Stimulated activated CD8-positive, alpha-beta memory T cell treated with anti-CD3 and anti-CD28 coated beads, Interleukin-4, amount 100 ng/mL, for 4 hours (primary cell): ENCODE results near the gene ULBP2.
"Not testable (repeated sequence)": the region's sequence is repeated elsewhere in the genome, so short reads cannot be mapped to it uniquely, and the experiment has no call there.

ENCODE experiments used
- DNase-seq, 2 donors: peaks; one replicate each; pipeline ENCODE4 v3.0.0-alpha.2; 2020; ENCODE audit warnings: low read depth in 2 of 2, low spot score in 1 of 2

Gene ULBP2

GRCh38 chr6:149966319-149966718, 24.5 kb downstream of the ULBP2 start:
- not testable (repeated sequence) for DNase-seq

DNA sequence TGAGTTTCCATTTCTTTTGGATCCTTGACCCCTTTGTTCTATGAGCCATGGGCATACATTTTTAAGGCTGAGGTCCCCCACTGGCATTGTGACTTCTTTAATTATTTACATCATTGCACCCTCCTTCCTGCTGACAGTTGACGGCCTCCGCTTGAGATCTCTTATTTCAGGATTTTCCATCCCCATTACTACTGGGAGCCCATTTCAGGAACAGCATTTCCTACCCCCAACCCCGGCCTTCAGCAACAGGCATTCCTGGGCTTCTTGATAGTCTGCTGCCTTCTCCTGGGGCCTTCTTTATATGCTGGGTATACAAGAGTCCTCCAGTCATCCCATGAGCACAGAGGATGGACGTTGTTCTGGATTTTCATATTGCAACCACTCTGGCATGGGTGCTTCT, 25.8 kb downstream of the ULBP2 start:
- no peak for DNase-seq

DNA sequence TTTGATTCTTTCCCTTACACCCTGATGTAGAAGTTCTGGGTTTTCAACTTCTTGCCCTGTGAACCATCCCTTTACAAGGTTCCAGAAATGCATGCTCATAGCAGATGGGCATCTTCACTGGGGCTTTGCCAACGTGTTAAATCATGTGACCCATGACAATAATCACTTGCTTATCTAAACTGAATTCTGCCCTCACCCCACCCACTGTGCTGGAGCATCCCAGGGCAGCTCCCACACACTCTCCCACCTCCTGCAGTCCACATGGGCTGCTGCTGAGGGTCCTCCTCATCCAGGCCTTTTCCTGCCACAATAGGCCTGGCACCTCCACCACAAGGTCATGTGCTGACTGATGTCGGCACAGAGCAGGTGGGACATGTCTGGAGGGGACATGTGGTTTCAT, 26.2 kb downstream of the ULBP2 start:
- DNase-seq: not testable (repeated sequence)

DNA sequence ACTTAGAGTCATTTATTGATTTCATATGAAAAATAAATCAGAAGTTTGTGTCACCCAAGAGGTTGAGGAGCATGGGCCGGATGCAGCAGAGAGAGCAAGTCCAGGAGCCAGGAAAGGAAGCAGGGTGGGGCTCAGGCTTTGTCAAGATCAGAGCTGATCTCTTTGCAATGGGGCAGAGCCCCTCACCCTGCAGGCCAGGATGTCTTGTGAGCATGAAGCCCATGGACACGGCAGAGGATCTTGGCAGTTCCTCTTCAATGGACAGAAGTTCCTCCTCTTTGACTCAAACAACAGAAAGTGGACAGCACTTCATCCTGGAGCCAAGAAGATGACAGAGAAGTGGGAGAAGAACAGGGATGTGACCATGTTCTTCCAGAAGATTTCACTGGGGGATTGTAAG, 27.1 kb downstream of the ULBP2 start:
- DNase-seq: not testable (repeated sequence)

- no peak for DNase-seq
These were observed 27.8 kb downstream of the ULBP2 start for GRCh38 chr6:149969635-149970034.

DNA sequence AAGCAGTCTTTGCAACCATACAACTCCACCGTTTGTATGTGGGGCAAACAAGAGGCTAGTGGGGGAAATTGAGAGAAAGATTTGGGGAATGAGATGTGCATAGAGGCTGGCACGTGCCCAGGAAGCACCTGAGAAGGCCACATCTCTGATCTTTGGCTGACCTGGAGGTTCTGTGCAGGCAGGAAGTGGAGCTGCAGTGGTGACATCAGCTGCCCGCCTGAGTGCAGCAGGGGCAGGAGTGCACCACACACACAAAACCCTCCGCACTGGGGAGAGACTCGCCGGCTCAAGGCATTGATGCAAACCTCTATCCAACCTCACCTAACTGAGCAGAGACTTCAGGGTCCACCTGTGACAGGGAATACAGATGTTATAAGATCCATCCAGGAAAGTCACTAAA, 32.6 kb downstream of the ULBP2 start:
- DNase-seq: not testable (repeated sequence)

- no peak for DNase-seq
These were observed 33.0 kb downstream of the ULBP2 start for GRCh38 chr6:149974825-149975224.

- DNase-seq: no peak
These were observed 33.6 kb downstream of the ULBP2 start for GRCh38 chr6:149975400-149975799.

DNA sequence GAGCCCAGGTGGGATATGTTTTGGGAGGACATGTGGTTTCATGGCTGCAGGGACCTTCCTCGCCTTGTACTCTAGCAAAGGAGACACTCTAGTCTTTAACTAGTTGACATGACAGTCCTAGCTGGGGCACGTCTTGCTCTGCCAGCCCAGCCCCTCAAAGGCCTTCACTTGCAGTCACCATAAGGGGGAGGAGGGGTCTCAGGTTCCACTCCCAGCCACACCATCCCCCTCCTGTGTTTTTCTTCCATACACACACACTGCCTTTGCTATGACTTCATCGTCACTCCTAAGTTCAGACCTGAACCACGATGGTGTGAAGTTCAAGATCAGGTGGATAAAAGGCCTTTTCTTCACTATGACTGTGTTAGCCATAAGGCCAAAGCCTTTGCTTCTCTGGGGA, 35.4 kb downstream of the ULBP2 start:
- DNase-seq: no peak

- DNase-seq: no peak
These were observed 36.8 kb downstream of the ULBP2 start for GRCh38 chr6:149978610-149979009.

DNA sequence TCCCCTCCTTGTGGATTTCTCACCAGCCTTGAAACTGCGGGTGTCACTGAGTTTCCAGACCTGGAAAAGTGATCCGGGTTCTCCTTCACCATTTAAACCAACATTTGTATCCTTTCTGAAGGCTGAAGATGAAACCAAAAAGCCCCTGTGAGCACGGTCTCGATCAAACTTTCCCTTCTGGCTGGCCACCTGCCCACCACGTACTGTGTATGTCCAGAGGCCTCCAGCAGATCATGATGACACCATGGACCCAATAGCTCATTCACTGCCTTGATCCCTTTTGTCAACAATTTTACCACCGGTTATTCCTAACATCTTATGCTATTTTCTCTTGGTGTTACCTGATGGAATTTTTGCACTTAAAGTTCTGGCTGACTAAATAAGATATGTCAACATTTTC, 37.5 kb downstream of the ULBP2 start:
- DNase-seq: no peak

DNA sequence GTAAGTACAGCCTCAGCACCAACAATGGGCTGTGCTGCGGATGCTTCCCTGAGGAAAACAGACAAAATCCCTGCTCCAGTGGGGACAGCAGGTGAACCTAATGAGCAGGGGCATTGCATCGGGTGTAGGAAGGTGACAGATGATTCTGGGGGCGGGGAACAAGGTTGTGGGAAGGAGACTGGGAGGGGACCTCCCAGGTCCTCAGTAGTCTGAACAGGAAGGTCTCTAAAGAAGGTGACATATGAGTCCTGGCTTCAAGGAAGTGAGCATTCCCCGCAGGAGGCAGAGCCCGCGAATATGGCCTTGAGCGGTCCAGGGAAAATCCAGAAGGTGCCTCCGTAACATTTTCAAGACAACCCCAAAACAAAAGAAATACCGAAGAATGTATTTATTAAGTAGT, 41.3 kb downstream of the ULBP2 start:
- DNase-seq: no peak

DNA sequence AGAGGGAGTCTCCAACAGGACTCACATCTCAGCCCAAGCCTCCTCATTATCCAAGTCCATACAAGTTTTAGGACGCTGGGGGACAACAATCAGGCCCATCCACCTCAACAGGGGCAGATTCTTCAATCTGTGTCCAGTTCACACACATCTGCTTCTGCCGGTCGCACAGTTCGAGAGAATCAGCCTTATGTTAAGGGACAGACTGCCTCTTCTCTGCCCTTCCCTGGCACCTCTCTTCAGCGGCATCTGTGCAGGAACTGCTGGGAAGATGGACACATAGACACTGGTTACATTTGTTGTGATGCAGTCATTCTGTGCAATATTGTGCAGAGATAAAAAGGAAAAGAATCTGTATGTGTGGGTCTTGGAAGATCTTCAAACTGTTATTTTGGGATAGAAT, 43.0 kb downstream of the ULBP2 start:
- DNase-seq: no peak

GRCh38 chr6:149985481-149985937, 43.7 kb downstream of the ULBP2 start:
- no peak for DNase-seq

DNA sequence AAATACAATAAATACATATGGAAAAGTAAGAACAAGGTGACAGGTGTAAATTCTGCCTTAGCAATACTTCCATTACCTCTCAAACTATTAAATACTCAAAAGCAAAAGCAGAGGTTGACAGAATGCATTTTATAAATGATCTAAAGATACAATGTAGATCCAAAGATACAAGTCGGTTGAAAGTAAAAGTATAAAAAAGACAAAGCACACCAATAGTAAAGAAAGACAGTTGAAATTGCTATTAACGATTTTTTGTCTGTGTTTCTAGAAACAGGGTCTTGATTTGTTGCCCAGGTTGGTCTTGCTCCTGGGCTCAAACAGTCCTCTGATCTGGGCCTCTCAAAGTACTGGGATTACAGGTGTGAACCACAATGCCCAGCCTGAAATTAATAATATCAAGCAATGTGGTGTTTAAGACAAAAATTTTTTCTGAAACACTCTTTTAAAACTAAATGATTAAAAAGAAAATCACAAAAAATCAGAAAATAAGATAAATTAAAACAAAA, 45.8 kb downstream of the ULBP2 start:
- DNase-seq: no peak

DNA sequence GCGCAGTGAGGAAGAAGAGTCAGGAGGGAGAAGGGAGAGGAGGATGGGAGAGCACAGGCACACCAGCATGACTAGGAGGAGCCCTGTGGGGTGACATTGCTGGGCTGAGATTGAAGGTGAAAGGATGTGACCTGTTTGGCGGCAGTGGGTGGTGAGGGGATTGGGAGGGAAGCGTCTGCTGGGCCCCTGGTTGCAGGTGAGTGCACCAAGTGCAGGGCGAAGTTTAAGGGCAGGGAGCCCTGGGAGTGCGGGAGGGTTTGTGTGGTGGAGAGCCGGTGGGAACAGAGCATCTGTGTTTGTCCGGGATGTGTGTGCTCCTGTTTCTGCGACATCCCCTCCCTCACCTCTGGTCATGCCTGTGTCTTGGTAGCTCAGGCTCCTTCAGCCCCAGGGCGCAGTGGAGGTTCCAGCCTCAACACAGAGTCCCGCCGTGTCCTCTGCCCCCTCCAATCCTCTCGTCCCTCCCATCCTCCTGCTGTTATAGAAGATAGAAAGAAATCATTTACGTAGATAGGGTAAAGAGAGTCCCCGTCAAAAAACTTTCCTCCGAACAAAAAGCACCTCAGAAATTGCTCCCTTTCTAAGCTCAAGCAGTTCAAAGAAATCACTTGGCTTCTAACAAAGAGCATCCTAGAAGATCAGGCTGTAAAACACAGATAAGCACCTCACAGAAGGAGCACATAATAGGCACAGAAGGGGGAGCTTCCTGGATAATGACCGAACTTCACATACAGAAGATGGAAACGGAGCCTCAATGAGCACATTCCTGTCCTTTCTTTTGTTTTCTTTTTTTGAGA, 46.9 kb downstream of the ULBP2 start:
- DNase-seq: no peak

- DNase-seq: no peak
These were observed 48.4 kb downstream of the ULBP2 start for GRCh38 chr6:149990212-149990660.

DNA sequence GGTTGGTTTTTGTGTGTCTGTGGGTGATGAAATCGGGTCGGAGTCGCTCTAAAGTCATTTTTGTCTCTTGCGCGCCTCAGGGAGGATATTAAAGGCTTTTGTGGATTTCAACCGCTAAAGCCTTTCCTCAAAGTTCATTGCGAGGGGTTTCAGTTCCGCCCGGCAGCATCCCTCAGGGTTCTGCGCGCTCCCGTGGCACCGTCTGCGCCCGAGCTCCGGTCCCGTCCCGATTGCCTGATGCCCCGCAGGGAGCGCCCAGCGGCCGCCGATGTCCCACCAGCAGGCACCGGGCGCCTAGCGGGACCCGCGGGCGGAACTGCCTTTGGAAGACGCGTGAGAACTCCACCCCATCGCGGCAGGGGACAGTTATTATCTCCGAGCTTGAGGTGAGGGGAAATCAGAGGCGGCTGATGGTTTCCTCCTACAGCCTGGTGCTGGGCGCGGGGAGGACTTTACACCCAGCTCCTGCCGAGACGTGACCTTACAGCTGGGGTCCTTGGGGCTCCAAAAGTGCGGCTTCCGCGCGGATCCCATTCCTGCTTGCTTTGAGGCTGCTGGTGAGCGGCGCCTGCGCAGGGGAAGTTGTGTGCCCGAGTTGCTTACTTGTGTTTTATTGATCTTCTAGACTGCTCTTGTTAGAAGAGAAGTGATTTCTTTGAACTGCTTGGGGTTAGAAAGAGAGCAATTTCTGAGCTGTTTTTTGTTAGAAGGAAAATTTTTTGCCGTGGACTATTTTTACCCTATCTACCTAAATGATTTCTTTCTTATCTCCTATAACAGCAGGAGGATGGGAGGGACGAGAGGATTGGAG, 49.1 kb downstream of the ULBP2 start:
- DNase-seq: no peak

GRCh38 chr6:149991472-149991795, 49.6 kb downstream of the ULBP2 start:
- not testable (repeated sequence) for DNase-seq

- DNase-seq: no peak
These were observed 50.0 kb downstream of the ULBP2 start for GRCh38 chr6:149991838-149992237.

GRCh38 chr6:149995235-149995750, 53.5 kb downstream of the ULBP2 start:
- DNase-seq: no peak

DNA sequence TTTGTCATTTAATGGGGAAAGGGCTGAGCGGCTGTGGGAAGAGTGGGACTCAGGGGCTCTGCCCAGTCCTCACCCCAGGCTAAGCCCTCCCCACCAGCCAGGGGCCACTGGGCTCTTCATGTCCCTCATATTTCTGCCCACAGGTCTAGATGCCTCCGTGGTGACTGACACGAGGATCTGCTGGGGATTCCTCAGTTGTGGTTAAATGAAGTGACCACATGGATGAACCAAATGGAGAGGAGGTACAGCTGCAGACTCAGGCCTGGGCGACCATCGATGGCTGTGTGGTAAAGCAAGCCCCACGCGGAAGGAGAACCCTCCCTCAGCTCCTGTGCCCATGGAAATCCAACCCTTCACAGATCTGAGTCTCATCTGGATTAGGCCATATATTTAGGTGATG, 54.2 kb downstream of the ULBP2 start:
- DNase-seq: no peak
